Astrocyte (in vitro differentiated cells and primary cell): Measurements from ENCODE around the gene TWIST2.

Source experiments
- CTCF ChIP-seq: IDR thresholded peaks from 2 replicates; pipeline ENCODE4 v1.5.1; 2011; ENCODE audit warnings: low read depth, mild to moderate bottlenecking, inconsistent platforms, low read length, moderate library complexity; ENCODE audit not compliant: insufficient read depth
- EZH2 ChIP-seq: IDR thresholded peaks from 2 replicates; pipeline ENCODE4 v1.6.1; 2012; ENCODE audit warnings: mild to moderate bottlenecking, low read length, inconsistent platforms; ENCODE audit not compliant: insufficient read depth

- TF ChIP-seq CTCF, result no peak
- no peak for TF ChIP-seq EZH2
These were observed 49.4 kb downstream of the TWIST2 start for GRCh38 chr2:238897122-238897880.
